Esophagus squamous epithelium (tissue), 4 donors: ENCODE data around the gene CCDC110.

Source experiments
- CTCF ChIP-seq, 6 experiments: fragments of 450-650 bp in 4 of 6; fragments of 200-600 bp in 2 of 6; sonication (generic) in 2 of 6; IDR thresholded peaks; one replicate each; pipeline ENCODE4 v1.5.1; 2016 to 2019; ENCODE audit warnings: antibody characterized with exemption in 6 of 6, mild to moderate bottlenecking in 4 of 6, moderate library complexity in 4 of 6
- POLR2A ChIP-seq, 4 donors: fragments of 450-650 bp; IDR thresholded peaks; one replicate each; pipeline ENCODE4 v1.6.1; 2017; ENCODE audit warnings: antibody characterized with exemption in 4 of 4, mild to moderate bottlenecking in 4 of 4, moderate library complexity in 3 of 4

- TF ChIP-seq CTCF (IDR thresholded peaks at IDR 0.05), result no peak
- no peak for TF ChIP-seq POLR2A (IDR thresholded peaks at IDR 0.05)
Observed at GRCh38 chr4:185445209-185445608, 26.3 kb downstream of the CCDC110 start.
